Psoas muscle (tissue), 8 donors: ENCODE measurements around the gene SNX32. TPM values are rescaled to one million over a fixed set of nuclear protein-coding genes. Genes with fewer than 3 reads are reported as not detected.

ENCODE experiments used
- ATAC-seq, 4 donors: fragments of 200-7000 bp; cut with Tn5 transposase; one replicate each; pipeline ENCODE4 v1.9.1; 2020; ENCODE audit warnings: moderate library complexity in 3 of 4, mild to moderate bottlenecking in 2 of 4
- DNase-seq, 2 donors: peaks; one replicate each; pipeline ENCODE4 v3.0.0-alpha.2; 2020
- H3K27ac ChIP-seq: fragments of 200-600 bp; one replicate; pipeline ENCODE4 v1.8.0; 2022
- H3K27me3 ChIP-seq, 3 donors: fragments of 200-600 bp in 1 of 3; one replicate each; pipeline versions ENCODE4 v1.6.1 to v1.8.0; 2013 to 2022; ENCODE audit warnings: low read length in 2 of 3, mild to moderate bottlenecking in 2 of 3, moderate library complexity in 1 of 3; ENCODE audit not compliant: insufficient read depth in 3 of 3
- H3K36me3 ChIP-seq, 2 donors: fragments of 200-600 bp in 1 of 2; one replicate each; pipeline versions ENCODE4 v1.6.1 to v1.8.0; 2013 to 2022; ENCODE audit warnings: low read depth in 1 of 2, mild to moderate bottlenecking in 1 of 2, moderate library complexity in 1 of 2; ENCODE audit not compliant: insufficient read depth in 1 of 2
- H3K4me1 ChIP-seq: fragments of 200-600 bp; one replicate; pipeline ENCODE4 v1.8.0; 2022
- H3K4me3 ChIP-seq: fragments of 200-600 bp; one replicate; pipeline ENCODE4 v1.8.0; 2022; ENCODE audit warnings: mild to moderate bottlenecking
- H3K9me3 ChIP-seq: fragments of 200-600 bp; one replicate; pipeline ENCODE4 v1.8.0; 2022
- WGBS, 3 donors: extraction: QIAGEN DNeasy Blood & Tissue Kit; methylation state at CpG; one replicate each; pipeline versions ENCODE4 v1.1.6 to v1.1.7; 2013; 5-methylcytosine and 5-hydroxymethylcytosine counted together
- intact Hi-C, 2 donors: fragments of 100-400 bp; cut with DNase I; formaldehyde crosslinking; loops; one replicate each; pipeline versions ENCODE4 v1.11.0 to v1.14.2; 2022
- polyA plus RNA-seq, 3 donors: library from polyadenylated mRNA; stranded (reverse); fragments of 200-250 nt; gene quantifications; one replicate each; pipeline ENCODE4 v1.2.3, GENCODE V29; 2013
- total RNA-seq, 4 donors: library from RNA; stranded (reverse); fragmentation: NEBNext Ultra II Directional in 2 of 4; extraction: Animal tissue kit (Norgen Biotek cat#: 25700) in 2 of 4; gene quantifications; one replicate each; pipeline versions ENCODE4 v1.2.1 to v1.2.4, GENCODE V29; 2021 to 2023
- TF ChIP-seq, protein P1 (sequence below): fragments of 200-600 bp; IDR thresholded peaks from one replicate; pipeline ENCODE4 v1.8.0; 2022; ENCODE audit warnings: antibody characterized with exemption
- donor health status: healthy with polysubstance abuse.
- donor health status: DM: no; HTN: no; CAD: no; lungs with moderate emphysema.
- donor health status: Bipolar disorder and iron deficiency.
- donor health status: healthy.
- donor health status: DM: yes; HTN: yes; CAD: no.
- donor health status: DM: no; HTN: no; CAD: no.
- donor health status: DM: no; HTN: no; CAD: no.
- donor health status: DM: yes; HTN: yes; CAD: no.

Gene SNX32
- total and polyA plus RNA-seq, 7 donors, result 0.05 to 0.20 TPM; not detected in 5

- DNase-seq (peak in 1 of 2 donors; percentile 35), ATAC-seq (no peak)
- WGBS, 3 donors, result 79 to 84% (median 83%) methylated on average over 18 of the region's 18 CpGs
- intact Hi-C loops, result no loop called here
- no peaks in the 10 kb centered on the region for H3K4me1 ChIP-seq
- no peak overlapping the region for H3K27ac ChIP-seq
- H3K4me3 ChIP-seq, result no peak overlapping the region
- no peaks in the 10 kb centered on the region for H3K36me3 ChIP-seq
- H3K27me3 ChIP-seq, result peaks cover 0 to 48% (median 18%) of the 10 kb centered on the region in 3 donors
- TF ChIP-seq, protein P1, sequence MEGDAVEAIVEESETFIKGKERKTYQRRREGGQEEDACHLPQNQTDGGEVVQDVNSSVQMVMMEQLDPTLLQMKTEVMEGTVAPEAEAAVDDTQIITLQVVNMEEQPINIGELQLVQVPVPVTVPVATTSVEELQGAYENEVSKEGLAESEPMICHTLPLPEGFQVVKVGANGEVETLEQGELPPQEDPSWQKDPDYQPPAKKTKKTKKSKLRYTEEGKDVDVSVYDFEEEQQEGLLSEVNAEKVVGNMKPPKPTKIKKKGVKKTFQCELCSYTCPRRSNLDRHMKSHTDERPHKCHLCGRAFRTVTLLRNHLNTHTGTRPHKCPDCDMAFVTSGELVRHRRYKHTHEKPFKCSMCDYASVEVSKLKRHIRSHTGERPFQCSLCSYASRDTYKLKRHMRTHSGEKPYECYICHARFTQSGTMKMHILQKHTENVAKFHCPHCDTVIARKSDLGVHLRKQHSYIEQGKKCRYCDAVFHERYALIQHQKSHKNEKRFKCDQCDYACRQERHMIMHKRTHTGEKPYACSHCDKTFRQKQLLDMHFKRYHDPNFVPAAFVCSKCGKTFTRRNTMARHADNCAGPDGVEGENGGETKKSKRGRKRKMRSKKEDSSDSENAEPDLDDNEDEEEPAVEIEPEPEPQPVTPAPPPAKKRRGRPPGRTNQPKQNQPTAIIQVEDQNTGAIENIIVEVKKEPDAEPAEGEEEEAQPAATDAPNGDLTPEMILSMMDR, result no peak
- no peaks in the 10 kb centered on the region for H3K9me3 ChIP-seq
Observed at GRCh38 chr11:65790902-65791650, 42.7 kb upstream of the SNX32 start.

GRCh38 chr11:65791719-65792213 lies 42.0 kb upstream of the SNX32 start:
- Histone ChIP-seq H3K9me3 (no peaks in the 10 kb centered on the region), H3K27ac (no peak overlapping the region), H3K36me3 (no peaks in the 10 kb centered on the region), H3K27me3 (peaks cover 0 to 41% (median 14%) of the 10 kb centered on the region in 3 donors), H3K4me3 (no peak overlapping the region), H3K4me1 (no peaks in the 10 kb centered on the region)
- ATAC-seq, result no peak
- TF ChIP-seq, protein P1, result no peak
- intact Hi-C loops, result no loop called here
- no peak for DNase-seq
- WGBS, 3 donors, result 56 to 65% (median 63%) methylated on average over 9 to 13 of the region's 13 CpGs

DNA sequence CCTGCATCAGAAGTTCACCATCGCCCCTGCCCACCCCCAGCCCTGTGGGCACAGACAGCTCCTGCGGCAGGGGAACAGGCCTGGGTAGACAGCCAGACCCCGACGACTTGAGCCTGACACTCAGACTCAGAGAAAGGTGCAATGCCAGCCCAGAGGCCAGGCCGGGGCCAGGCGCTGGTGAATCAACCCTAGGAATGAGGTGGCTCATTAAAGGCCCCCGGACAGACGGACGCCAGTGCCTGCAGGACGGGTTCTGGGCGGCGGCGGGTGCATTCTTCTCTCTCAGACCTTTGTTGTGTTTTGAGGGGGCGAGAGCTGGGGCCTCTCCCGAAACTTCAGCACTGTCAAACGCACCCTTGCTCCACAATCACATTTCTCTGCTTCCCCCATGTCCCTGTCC lies 41.3 kb upstream of the SNX32 start:
- no peaks in the 10 kb centered on the region for H3K9me3 ChIP-seq
- no peaks in the 10 kb centered on the region for H3K36me3 ChIP-seq
- TF ChIP-seq, protein P1, result no peak
- no peak overlapping the region for H3K4me3 ChIP-seq
- H3K4me1 ChIP-seq, result no peaks in the 10 kb centered on the region
- H3K27me3 ChIP-seq, result peaks cover 0 to 35% (median 10%) of the 10 kb centered on the region in 3 donors
- DNase-seq, result no peak
- H3K27ac ChIP-seq, result no peak overlapping the region
- intact Hi-C loops, result no loop called here
- 85 to 88% (median 87%) methylated on average over 16 of the region's 16 CpGs for WGBS, 3 donors
- ATAC-seq, result no peak

GRCh38 chr11:65793144-65793581 lies 40.6 kb upstream of the SNX32 start:
- no peaks in the 10 kb centered on the region for H3K36me3 ChIP-seq
- no peaks in the 10 kb centered on the region for H3K4me1 ChIP-seq
- no peaks in the 10 kb centered on the region for H3K9me3 ChIP-seq
- H3K4me3 ChIP-seq, result no peak overlapping the region
- 48 to 59% (median 51%) methylated on average over 16 of the region's 16 CpGs for WGBS, 3 donors
- no peak overlapping the region for H3K27ac ChIP-seq
- DNase-seq, result no peak
- H3K27me3 ChIP-seq, result peaks cover 0 to 28% (median 3%) of the 10 kb centered on the region in 3 donors
- TF ChIP-seq, protein P1, result no peak
- ATAC-seq, result no peak
- intact Hi-C loops, result no loop called here
